Ascending aorta (tissue), 2 donors: ENCODE results near the gene ARL8B. TPM values are rescaled to one million over a fixed set of nuclear protein-coding genes. Genes with fewer than 3 reads are reported as not detected.
A peak's percentile ranks its signal among the peaks of the same experiment; 100 is the strongest.

Source experiments
- DNase-seq, 2 donors: peaks; one replicate each; pipeline ENCODE4 v3.0.0-alpha.2; 2019; ENCODE audit warnings: low spot score in 2 of 2
- H3K27ac ChIP-seq, 2 donors: fragments of 200-600 bp; sonication (generic); one replicate each; pipeline ENCODE4 v1.5.1; 2016 to 2017; ENCODE audit warnings: mild to moderate bottlenecking in 1 of 2
- H3K27me3 ChIP-seq: fragments of 200-600 bp; sonication (generic); one replicate; pipeline ENCODE4 v1.5.1; 2017
- H3K36me3 ChIP-seq, 2 donors: fragments of 200-600 bp; sonication (generic); one replicate each; pipeline ENCODE4 v1.5.1; 2016
- H3K4me1 ChIP-seq, 2 donors: fragments of 200-600 bp; sonication (generic); one replicate each; pipeline ENCODE4 v1.5.1; 2016 to 2017; ENCODE audit warnings: mild to moderate bottlenecking in 1 of 2
- H3K4me3 ChIP-seq, 2 donors: fragments of 200-600 bp; sonication (generic); one replicate each; pipeline ENCODE4 v1.5.1; 2016 to 2017; ENCODE audit warnings: mild to moderate bottlenecking in 1 of 2
- H3K9me3 ChIP-seq, 2 donors: fragments of 200-600 bp; sonication (generic); one replicate each; pipeline ENCODE4 v1.5.1; 2016
- intact Hi-C: fragments of 100-400 bp; cut with DNase I; formaldehyde crosslinking; loops from one replicate; pipeline ENCODE4 v1.15.1; 2023
- total RNA-seq: library from RNA; depleted of rRNA; stranded (reverse); fragments of >200 nt; gene quantifications from one replicate; pipeline ENCODE4 v1.1.0, GENCODE V29; 2016
- TF ChIP-seq, protein P1 (sequence below), 3 experiments: fragments of 200-600 bp in 2 of 3; fragments of 450-650 bp in 1 of 3; sonication (generic) in 2 of 3; IDR thresholded peaks; one replicate each; pipeline ENCODE4 v1.5.1; 2016 to 2019; ENCODE audit warnings: antibody characterized with exemption in 3 of 3, mild to moderate bottlenecking in 1 of 3, moderate library complexity in 1 of 3

Gene ARL8B
- total RNA-seq, 1 donor from 2014 or later: 6.4 TPM

DNA sequence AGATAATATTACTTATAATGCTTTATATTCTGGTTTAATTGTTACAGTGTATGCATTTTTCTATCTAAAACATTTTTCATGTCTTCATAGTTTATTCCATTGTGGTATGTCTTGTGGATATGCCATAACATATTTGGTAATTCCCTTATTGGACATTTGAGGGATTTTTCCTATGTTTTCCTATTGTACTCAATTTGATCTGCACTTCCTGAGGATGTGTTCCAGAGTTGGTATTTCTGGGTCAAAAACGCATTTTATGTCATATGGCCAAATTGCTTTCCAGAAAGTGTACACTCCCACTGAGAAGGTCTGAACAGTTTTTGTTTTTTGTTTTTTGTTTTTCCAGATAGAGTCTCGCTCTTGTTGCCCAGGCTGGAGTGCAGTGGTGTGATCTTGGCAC lies 6.8 kb downstream of the ARL8B start:
- Histone ChIP-seq H3K27ac (no peak overlapping the region), H3K4me1 (peaks cover 0 to 27% of the 10 kb centered on the region in 2 donors), H3K4me3 (no peak overlapping the region), H3K36me3 (no peaks in the 10 kb centered on the region), H3K27me3 (no peaks in the 10 kb centered on the region), H3K9me3 (no peaks in the 10 kb centered on the region)
- intact Hi-C loops: no loop called here
- TF ChIP-seq, protein P1, sequence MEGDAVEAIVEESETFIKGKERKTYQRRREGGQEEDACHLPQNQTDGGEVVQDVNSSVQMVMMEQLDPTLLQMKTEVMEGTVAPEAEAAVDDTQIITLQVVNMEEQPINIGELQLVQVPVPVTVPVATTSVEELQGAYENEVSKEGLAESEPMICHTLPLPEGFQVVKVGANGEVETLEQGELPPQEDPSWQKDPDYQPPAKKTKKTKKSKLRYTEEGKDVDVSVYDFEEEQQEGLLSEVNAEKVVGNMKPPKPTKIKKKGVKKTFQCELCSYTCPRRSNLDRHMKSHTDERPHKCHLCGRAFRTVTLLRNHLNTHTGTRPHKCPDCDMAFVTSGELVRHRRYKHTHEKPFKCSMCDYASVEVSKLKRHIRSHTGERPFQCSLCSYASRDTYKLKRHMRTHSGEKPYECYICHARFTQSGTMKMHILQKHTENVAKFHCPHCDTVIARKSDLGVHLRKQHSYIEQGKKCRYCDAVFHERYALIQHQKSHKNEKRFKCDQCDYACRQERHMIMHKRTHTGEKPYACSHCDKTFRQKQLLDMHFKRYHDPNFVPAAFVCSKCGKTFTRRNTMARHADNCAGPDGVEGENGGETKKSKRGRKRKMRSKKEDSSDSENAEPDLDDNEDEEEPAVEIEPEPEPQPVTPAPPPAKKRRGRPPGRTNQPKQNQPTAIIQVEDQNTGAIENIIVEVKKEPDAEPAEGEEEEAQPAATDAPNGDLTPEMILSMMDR (IDR thresholded peaks at IDR 0.05): no peak
- no peak for DNase-seq

DNA sequence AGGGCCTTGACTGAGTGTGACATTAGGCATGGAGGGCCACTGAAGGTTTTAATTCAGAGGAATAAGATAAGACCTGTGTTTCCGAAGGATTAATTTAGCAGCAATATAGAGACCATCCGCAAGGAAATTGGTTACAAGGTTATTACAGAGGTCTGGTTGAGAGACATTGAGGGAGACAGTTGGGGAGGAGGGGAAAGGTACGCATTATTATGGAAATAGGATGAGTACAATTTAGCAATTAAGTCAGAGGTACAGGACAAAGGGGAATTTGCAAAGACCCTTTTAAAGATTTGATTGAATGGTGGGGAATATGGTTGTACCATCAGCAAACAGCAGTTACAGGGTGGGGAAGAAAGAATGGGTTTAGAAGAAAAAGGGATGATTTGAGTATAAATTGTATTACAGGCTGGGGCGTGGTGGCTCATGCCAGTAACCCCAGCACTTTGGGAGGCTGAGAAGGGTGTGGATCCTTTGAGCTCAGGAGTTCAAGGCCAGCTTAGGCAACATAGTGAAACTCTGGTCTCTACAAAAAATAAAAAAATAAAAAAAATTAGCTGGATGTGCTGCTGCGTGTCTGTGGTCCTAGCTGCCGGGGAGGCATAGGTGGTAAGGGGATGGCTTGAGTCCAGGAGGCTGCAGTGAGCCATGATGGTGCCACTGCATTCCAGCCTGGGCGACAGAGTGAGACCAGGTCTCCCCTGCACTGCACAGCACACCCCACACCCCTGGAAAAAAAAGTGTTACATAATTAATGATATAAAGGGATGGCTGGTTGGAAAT lies 11.3 kb downstream of the ARL8B start:
- TF ChIP-seq, protein P1 (IDR thresholded peaks at IDR 0.05): no peak
- Histone ChIP-seq H3K9me3 (no peaks in the 10 kb centered on the region), H3K4me1 (peaks cover 4 to 30% of the 10 kb centered on the region in 2 donors), H3K36me3 (no peaks in the 10 kb centered on the region), H3K4me3 (no peak overlapping the region), H3K27ac (no peak overlapping the region), H3K27me3 (no peaks in the 10 kb centered on the region)
- intact Hi-C loops: no loop called here
- no peak for DNase-seq

DNA sequence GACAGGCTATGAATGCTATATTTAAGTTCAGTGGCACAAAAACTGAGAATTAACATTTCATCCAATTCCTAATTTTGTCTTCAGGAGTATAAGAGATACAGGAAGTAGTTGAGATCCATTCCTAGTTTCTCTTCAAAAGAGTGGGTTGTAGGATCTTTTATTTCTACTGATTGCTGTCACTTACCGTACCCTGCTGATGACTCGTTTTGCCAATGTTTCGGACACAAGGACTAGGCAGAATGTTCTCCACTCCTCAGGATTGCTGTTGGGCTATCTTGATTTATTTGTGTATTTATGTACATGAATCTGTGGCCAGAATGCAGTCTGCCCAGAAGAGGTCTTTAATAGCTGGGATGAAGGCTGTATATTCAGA lies 11.9 kb downstream of the ARL8B start:
- H3K27me3 ChIP-seq: no peaks in the 10 kb centered on the region
- peaks cover 9 to 35% of the 10 kb centered on the region in 2 donors for H3K4me1 ChIP-seq
- no peak overlapping the region for H3K27ac ChIP-seq
- intact Hi-C loops: no loop called here
- H3K36me3 ChIP-seq: no peaks in the 10 kb centered on the region
- no peak for DNase-seq
- H3K4me3 ChIP-seq: no peak overlapping the region
- TF ChIP-seq, protein P1 (IDR thresholded peaks at IDR 0.05): no peak
- no peaks in the 10 kb centered on the region for H3K9me3 ChIP-seq

GRCh38 chr3:5134499-5134898 lies 12.4 kb downstream of the ARL8B start:
- Histone ChIP-seq H3K4me3 (no peak overlapping the region), H3K27me3 (no peaks in the 10 kb centered on the region), H3K36me3 (no peaks in the 10 kb centered on the region), H3K4me1 (peaks cover 13 to 40% of the 10 kb centered on the region in 2 donors), H3K27ac (no peak overlapping the region), H3K9me3 (no peaks in the 10 kb centered on the region)
- intact Hi-C loops: no loop called here
- DNase-seq: no peak
- TF ChIP-seq, protein P1 (IDR thresholded peaks at IDR 0.05): no peak

DNA sequence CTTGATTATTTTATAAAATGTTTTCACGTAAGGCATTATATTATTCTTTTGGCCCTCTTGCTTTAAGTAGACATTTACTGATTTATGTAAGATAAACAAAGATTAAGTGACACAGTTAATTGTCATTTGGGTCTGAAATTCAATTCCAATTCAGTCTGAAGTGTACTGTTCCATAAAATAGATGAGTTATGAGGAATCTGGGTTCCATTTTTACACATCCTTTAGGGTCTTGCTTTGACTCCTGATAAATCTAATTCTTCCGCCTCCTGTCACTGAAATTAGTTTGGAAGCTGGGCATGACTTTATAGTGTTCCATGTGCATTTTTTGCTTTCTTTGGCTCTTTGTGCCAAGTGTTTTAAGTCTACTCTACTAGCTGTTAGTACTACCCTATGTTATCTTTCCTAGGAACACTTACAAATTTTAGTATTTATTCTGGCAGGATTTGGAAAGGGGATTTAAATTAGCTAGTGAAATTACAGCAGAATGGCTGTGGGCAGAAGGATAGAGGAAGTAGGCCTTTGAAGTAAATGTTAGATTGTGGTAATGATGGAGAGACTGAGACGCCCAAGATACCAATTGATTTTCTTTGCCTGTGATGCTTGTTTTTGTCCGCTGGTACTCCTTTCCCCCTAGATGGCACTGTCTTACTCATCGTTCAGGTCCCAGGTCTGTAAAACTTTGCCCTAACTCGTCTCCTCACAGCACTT lies 14.3 kb downstream of the ARL8B start:
- Histone ChIP-seq H3K4me1 (peaks cover 14 to 45% of the 10 kb centered on the region in 2 donors), H3K27ac (peak overlapping the region; percentile 30 to 47)
- intact Hi-C loops: no loop called here

More for the DNA sequence above, 14.3 kb downstream of the ARL8B start:
- no peak for DNase-seq
- Histone ChIP-seq H3K9me3 (no peaks in the 10 kb centered on the region), H3K27me3 (no peaks in the 10 kb centered on the region), H3K4me3 (no peak overlapping the region), H3K36me3 (no peaks in the 10 kb centered on the region)
- TF ChIP-seq, protein P1 (IDR thresholded peaks at IDR 0.05): peak in 1 of 3 experiments; percentile 32
